ENCODE measurements around the gene KLLN.
"Not testable (repeated sequence)": the region's sequence is repeated elsewhere in the genome, so short reads cannot be mapped to it uniquely, and the experiment has no call there.

The KLLN gene

DNA sequence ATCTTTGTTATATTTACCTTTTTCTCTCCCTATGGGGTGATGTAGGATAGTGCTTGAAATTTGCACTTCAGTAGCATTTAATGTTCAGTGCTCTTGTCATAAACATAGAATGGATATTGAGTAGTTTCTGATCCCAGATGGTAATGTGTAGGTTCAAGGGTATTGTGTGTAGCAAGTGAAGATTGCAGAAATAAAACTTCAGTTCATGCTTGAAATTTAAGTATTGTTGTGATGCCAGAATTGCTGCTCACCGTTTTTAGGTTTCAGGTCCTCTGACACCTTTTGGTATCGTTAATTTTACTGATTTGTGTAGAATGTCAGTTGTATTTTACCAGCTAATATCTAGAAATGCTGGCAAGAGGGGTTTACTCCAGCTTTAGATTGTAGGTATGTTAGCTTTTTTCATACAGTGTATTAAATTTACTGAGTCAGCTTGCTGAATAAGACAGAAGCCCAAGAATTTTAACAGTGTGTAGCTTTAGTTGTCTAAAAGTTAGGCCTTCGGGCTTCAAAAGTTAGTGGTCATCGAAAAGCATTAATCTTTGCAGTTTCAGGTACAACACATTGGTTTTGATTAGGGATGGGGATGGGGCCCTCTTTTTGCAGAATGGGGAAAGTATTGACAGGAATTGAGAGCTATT is 2.0 kb upstream of the KLLN start:
- no peak for FAIRE-seq

DNA sequence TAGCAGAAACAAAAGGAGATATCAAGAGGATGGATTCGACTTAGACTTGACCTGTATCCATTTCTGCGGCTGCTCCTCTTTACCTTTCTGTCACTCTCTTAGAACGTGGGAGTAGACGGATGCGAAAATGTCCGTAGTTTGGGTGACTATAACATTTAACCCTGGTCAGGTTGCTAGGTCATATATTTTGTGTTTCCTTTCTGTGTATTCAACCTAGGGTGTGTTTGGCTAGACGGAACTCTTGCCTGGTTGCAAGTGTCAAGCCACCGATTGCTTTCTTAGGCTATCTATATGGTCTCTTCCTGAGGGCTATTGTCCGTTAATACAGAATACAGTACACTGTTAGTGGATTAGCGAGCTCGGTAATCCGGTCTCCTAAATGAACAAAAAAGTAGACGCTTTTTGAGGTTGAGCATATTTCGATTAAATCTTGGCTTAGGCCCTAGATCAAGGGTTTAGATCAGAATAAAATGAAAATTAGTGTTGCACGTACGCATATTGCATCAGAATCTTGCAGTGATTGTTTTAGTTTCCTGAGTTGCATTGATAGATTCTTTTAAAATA is 1.2 kb upstream of the KLLN start:
- FAIRE-seq = no peak

- FAIRE-seq = not testable (repeated sequence)
These were observed 690 bp upstream of the KLLN start for GRCh38 chr10:87863951-87864495.

DNA sequence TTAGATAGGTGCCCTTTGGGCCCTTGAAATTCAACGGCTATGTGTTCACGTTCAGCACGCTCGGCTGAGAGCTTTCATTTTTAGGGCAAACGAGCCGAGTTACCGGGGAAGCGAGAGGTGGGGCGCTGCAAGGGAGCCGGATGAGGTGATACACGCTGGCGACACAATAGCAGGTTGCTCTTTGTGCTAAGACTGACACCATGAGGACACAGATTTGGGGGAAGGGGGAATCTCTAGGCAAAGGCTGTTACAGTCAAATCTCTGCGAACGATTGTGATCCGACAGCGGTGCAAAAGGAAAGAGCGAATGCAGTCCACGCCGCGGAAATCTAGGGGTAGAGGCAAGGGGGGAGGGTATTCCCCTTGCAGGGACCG is 667 bp downstream of the KLLN start:
- FAIRE-seq = no peak

DNA sequence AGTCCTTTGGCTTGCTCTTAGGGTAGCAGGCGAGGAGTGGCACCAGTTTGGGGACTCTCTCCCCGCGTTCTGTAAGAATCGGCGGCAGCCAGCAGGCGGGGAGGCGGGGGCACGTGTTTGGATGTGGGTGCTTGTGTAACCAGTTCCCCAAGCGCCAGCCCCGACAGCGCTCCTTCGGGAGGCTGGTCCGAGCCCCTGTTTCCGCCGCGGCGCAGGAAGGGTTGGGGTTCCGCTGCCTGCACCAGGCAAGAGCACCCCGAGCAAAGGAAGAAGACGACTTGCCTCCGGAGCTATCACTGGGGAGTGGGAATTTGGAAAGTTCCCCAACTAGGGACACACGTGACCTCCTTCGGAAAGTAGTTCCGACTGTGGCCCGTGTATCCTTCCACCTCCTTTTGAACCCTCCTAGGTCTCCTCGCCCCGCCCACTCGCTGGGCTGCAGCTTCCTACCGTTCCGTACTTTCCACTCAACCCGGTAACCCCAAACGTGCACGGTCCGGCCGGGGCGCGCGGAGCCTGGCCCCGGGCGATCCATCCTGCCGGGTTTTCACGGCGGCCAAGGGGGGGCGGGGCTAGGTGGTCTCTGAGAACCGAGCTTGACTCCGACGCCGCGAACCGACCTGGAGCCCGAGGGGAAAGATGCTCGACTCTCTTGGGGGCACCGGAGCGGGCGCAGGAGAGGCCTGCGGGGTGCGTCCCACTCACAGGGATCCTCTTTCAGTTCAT is 1.2 kb downstream of the KLLN start:
- peak; percentile 46 for FAIRE-seq

DNA sequence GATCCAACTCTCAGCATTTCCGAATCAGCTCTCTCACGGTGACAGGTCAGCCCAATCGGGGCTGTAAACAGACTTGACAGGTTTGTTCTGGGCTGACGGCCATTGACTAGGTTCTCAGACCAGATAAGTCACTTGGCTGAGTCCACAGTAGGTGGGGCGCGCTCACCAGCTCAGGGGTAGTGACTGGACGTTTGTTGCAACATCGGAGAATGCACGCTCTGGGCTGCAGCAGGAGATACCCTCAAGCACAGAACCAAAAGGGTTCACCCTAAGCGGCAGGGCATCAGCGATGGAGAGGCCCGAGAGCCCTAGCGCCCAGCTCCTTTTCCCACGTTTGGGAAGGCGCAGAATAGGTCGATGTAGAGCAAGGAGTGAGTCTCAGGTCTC is 1.8 kb downstream of the KLLN start:
- no peak for FAIRE-seq

- no peak for FAIRE-seq
These were observed 2.4 kb downstream of the KLLN start for GRCh38 chr10:87860816-87861403.

DNA sequence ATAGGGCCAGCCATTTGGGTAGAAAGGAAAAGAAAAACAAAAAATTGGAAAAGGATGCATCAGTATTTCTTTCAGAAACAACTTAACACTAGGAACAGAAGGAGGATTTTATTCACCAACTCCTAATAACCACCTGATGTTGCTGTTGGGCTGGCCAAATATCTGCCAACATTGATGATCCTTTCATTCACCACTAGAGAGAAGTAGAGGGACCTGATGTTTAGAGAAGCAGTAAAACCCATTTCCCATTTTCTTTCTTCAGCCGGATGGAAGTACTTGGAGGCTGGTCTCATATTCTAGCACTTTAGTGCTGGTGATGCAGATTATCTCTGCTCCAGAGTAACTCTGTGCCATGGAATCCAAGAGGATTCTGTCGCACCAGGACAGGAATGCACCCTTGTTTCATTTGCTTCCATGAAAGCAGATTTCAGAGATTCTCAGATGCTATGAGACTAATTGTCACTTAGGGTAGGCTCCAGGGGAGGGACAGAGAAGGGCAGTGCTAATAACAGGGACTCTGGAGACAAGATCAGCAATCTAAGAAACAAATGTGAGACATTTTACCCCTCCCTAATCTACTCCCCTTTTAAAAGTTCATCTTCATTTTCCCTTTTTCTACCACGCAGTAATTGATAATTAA is 3.1 kb downstream of the KLLN start:
- FAIRE-seq = peak; percentile 72

GRCh38 chr10:87855665-87856064 is 7.7 kb downstream of the KLLN start:
- FAIRE-seq = not testable (repeated sequence)

DNA sequence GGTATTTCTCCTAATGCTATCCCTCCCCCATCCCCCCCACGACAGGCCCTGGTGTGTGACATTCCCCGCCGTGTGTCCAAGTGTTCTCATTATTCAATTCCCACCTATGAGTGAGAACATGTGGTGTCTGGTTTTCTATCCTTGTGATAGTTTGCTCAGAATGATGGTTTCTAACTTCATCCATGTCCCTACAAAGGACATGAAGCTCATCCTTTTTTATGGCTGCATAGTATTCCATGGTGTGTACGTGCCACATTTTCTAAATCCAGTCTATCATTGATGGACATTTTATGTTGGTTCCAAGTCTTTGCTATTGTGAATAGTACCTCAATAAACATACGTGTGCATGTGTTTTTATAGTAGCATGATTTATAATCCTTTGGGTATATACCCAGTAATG is 8.1 kb downstream of the KLLN start:
- FAIRE-seq = not testable (repeated sequence)

DNA sequence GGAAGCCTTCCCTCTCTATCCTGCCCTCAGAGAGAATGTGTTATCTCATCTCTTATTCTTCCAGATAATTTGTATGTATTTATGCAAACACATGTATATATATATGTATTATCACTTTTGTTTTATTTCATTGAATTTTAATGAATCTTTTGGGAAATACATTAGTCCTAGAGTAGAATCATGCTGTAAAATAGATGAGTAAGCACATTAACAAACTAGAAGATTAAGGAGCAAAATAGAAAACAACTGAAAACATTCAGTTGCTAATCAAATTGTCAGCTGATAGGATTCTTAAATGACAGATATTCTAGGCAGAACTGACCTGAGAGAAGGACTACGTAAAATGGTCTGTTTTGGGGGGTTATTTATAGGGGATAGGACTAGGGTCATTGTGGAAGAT is 11.2 kb downstream of the KLLN start:
- peak; percentile 21 for FAIRE-seq

GRCh38 chr10:87850742-87851205 is 12.6 kb downstream of the KLLN start:
- peak; percentile 68 for FAIRE-seq

- FAIRE-seq = no peak
These were observed 14.3 kb downstream of the KLLN start for GRCh38 chr10:87849001-87849400.

DNA sequence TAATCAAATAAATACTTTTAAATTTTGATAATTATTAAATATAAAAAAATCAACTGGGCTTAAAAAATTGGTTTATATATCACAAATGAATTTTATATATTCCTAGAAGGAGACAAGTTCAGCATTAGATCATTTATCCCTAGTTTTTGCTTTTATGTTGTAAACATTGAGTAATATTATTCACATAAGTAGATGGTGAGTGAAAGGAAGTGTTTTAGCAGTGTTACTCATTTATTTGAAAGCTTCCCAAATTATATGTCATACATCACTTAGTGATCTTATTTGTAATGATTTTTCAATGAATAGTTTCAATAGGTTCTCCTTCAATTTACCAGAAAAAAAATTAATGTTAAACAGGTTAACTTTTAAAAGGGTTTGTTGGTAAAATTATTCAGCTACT is 15.8 kb downstream of the KLLN start:
- no peak for FAIRE-seq

DNA sequence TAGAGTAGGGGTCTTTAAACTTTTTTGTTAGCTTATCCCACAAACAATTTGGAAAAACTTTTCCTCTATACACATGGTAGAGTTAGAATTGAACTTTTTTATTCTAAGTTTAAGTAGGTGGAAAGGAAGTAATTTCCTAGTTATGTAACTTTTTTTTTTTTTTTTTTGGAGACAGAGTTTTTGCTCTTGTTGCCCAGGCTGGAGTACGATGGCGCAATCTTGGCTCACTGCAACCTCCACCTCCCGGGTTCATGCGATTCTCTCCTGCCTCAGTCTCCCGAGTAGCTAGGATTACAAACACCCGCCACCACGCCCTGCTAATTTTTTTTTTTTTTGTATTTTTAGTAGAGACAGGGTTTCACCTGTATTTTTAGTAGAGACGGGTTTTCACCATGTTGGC is 16.6 kb downstream of the KLLN start:
- not testable (repeated sequence) for FAIRE-seq

DNA sequence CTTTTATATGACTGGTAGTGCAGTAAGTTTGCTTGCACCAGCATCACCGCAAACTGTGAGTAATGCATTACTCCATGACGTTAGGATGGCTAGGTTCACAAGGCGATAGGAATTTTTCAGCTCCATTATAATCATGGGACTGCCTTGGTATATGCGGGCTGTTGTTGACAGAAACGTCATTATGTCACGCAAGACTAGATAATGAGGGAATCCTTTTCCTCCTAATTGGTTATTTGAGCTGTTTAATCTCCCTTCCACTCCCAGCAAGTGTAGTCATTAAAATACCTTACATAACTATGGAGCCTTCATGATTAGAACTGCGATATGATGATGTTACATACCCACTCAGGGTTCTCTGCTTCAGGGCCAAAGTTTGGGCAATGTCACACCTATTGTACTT is 17.3 kb downstream of the KLLN start:
- FAIRE-seq = no peak

DNA sequence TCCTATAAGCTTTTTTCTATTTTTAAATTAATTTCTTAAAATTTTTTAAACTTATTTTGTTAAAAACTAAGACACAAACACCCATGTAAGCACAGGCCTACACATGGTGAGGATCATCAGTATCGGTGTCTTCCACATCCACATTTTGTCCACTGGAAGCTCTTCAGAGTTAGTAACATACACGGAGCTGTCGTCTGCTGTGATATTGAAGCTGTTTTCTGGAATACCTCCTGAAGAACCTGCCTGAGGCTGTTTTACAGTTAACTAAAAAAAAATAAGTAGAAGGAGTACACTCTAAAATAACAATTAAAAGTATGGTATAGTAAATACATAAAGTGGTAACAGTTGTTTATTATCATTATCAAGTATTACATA is 17.7 kb downstream of the KLLN start:
- peak; percentile 86 for FAIRE-seq

GRCh38 chr10:87844837-87845623 is 18.3 kb downstream of the KLLN start:
- no peak for FAIRE-seq

DNA sequence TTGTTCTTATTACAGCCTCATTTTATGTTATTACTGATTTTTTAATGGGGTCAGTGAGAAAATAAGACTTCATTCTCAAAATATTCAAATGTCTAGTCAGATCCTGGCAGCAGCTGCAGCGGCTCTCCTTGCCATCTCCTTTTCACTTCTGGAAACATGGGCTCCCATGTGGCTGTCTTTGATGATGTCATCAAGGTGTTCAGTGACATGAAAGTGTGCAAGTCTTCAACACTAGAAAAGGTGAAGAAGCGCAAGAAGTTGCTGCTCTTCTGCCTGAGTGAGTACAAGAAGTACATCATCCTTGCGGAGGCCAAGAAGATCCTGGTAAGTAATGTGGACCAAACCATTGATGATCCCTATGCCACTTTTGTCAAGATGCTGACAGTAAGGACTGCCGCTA is 19.6 kb downstream of the KLLN start:
- no peak for FAIRE-seq

DNA sequence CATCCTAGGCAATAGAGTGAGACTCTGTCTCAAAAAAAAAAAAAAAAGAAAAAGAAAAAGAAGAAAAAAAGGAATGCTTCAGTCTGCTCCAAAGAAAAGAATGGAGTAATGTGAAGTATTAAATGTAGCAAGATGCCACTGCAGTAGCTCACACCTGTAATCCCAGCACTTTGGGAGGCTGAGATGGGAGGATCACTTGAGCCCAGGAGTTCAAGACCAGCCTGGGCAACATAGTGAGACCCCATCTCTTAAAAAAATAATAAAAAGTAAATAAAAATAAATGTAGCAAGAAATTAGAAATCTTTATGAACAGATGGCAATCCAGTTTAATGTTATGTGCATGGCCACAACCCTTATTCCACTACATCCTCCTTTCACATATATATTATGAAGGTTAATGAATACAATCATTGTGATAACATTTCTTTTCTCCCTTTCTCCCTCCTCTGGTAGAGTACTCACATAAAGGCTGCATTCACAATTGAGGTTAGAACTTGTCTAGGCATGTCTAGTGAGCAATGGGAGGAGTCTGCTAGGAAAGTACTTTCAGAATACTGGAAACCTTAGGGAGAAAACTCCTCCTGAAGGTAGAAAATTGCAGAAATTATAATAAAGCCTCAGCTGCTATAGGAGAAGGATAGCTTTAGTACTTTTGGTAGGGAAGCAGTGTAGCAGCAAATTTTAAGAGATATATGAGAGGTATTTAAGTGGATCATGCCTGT is 20.4 kb downstream of the KLLN start:
- peak; percentile 98 for FAIRE-seq

DNA sequence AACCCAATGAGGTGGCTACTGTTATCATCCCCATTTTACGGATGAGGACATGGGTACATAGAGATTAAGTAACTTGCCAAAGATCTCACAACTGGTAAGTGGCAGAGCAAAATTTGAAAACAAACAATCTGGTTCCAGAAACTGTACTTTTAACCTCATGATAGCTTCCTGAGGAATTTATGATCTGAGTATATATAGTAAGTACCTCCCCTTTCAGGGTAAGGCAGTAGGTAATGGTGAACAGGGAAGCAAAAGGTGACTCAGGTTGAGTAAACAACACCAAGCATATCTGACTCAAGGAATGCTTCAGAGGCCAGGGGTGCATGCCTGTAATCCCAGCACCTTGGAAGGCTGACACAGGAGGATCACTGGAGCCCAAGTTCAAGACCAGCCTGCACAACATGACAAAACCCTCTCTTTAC is 21.1 kb downstream of the KLLN start:
- FAIRE-seq = peak; percentile 6

DNA sequence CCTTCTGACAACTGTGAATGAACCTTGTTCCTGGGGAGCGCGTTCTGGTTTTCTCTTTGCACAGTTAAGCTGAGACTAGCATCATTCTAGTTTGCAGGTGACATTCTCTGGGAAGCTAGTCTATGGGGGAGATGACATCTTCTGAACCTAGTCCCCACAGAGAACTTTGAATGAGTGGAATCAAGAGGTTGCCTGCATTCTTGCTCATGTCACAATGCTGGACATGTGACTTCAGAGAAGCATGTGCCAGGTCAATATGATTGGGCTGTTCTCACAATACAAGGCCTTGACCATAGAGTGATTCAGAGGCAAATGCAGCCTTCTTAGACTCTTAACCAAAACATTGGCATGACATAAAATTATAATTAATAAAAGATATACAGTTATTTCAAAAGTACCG is 22.1 kb downstream of the KLLN start:
- no peak for FAIRE-seq

Measured in A204.1 (cell line).